Prostate gland (tissue), 2 donors: Measurements from ENCODE around the gene ASS1.

ENCODE experiments used
- CTCF ChIP-seq, 4 experiments: fragments of 200-600 bp in 2 of 4; fragments of 450-650 bp in 2 of 4; sonication (generic) in 2 of 4; IDR thresholded peaks; 1 replicate in 3 of 4; 2 replicates in 1 of 4; pipeline ENCODE4 v1.5.1; 2016 to 2019; ENCODE audit warnings: antibody characterized with exemption in 4 of 4, mild to moderate bottlenecking in 2 of 4, moderate library complexity in 2 of 4
- POLR2A ChIP-seq: fragments of 450-650 bp; IDR thresholded peaks from one replicate; pipeline ENCODE4 v1.6.1; 2016; ENCODE audit warnings: antibody characterized with exemption, mild to moderate bottlenecking

DNA sequence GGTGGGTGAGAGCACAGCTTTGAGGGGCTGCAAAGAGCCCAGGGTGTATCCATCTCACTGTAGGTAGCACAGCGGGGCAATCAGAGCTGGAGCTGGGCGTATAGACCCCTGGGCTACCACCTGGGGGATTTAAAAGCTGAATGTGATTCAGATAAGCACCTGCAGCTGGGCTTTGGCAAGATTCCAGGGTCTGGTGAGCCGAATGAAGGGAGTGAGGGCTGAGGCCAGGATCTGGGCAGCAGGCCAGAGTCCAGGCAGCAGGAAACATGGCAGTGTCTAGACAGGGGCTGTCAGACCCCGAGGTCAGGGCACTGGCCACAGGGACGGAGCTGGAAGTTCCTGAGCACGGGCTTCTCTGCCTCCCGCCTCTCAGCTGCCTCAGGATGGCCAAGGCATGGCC, 8.7 kb downstream of the ASS1 start:
- no peak for TF ChIP-seq POLR2A
- TF ChIP-seq CTCF (IDR thresholded peaks at IDR 0.05): no peak
